K562 (cell line): Measurements from ENCODE around the gene DACT3. TPM values are rescaled to one million over a fixed set of nuclear protein-coding genes. Genes with fewer than 3 reads are reported as not detected.
A peak's percentile ranks its signal among the peaks of the same experiment; 100 is the strongest.

ENCODE experiments used
- ATAC-seq: fragments of 200-7000 bp; cut with Tn5 transposase; 3 replicates; pipeline ENCODE4 v1.9.1; 2020; ENCODE audit warnings: moderate library complexity
- BruUV-seq: library from RNA; stranded (reverse); fragments of 400-500 nt; replicated peaks from 2 replicates; lab custom pipeline; 2021; lab: Mats Ljungman, UMichigan
- CTCF ChIA-PET: fragments of 300-600 bp; formaldehyde crosslinking; extraction: SDS; loops from one replicate; lab custom pipeline; 2021; ENCODE audit warnings: low intra/inter-chr PET ratio; lab: Yijun Ruan, JAX
- POLR2A ChIA-PET: fragments of 300-600, 350-650 bp; sonication (Branson Sonifier 250); formaldehyde crosslinking; extraction: SDS; loops from one replicate; lab custom pipeline; 2021; ENCODE audit warnings: antibody characterized with exemption, inconsistent platforms; lab: Yijun Ruan, JAX
- DNase-seq, 4 experiments: peaks; one replicate each; pipeline versions ENCODE4 v3.0.0 to v3.0.0-alpha.2; 2011 to 2018; ENCODE audit warnings: low spot score in 3 of 4, mixed read lengths in 3 of 4; ENCODE audit errors: extremely low read depth in 1 of 4
- FAIRE-seq: peaks from 2 replicates; lab custom pipeline; 2011; peaks lifted over from hg19 to GRCh38; lab: Jason Lieb, UNC
- H2AFZ ChIP-seq: 2 replicates; pipeline ENCODE4 v1.6.0; 2011; ENCODE audit warnings: low read depth, low read length, control low read depth, inconsistent platforms
- H3K27ac ChIP-seq: fragments of 200-600 bp; 3 replicates; pipeline ENCODE4 v1.8.0; 2011; ENCODE audit warnings: low read depth, mild to moderate bottlenecking, control low read depth, inconsistent platforms, low read length, moderate library complexity, mixed read lengths; ENCODE audit errors: extremely low read depth
- H3K27me3 ChIP-seq, 2 experiments: fragments of 300-600 bp in 1 of 2; 2 replicates in 1 of 2; 3 replicates in 1 of 2; pipeline versions ENCODE4 v1.6.0 to v1.8.0; 2011; ENCODE audit warnings: inconsistent platforms in 2 of 2, low read length in 2 of 2, mild to moderate bottlenecking in 1 of 2, mixed read lengths in 1 of 2, moderate library complexity in 1 of 2; ENCODE audit not compliant: control insufficient read depth in 2 of 2, insufficient read depth in 2 of 2
- H3K36me3 ChIP-seq: fragments of 300-600 bp; 3 replicates; pipeline ENCODE4 v1.8.0; 2011; ENCODE audit warnings: mild to moderate bottlenecking, low read length, inconsistent platforms; ENCODE audit not compliant: control insufficient read depth, insufficient read depth
- H3K4me1 ChIP-seq, 2 experiments: fragments of 200-600 bp in 1 of 2; replicated peaks in 1 of 2; 2 replicates in 1 of 2; 3 replicates in 1 of 2; pipeline versions ENCODE4 v1.5.1 to v1.8.0; 2011; ENCODE audit warnings: inconsistent platforms in 2 of 2, low read length in 2 of 2, mild to moderate bottlenecking in 1 of 2, mixed read lengths in 1 of 2, moderate library complexity in 1 of 2; ENCODE audit not compliant: control insufficient read depth in 2 of 2, insufficient read depth in 2 of 2
- H3K4me2 ChIP-seq: 2 replicates; pipeline ENCODE4 v1.6.1; 2011; ENCODE audit warnings: low read length, control low read depth, inconsistent platforms, mixed read lengths; ENCODE audit not compliant: insufficient read depth
- H3K4me3 ChIP-seq: fragments of 200-600 bp; sonication (generic), shearing (Covaris generic); 2 replicates; pipeline ENCODE4 v1.5.1; 2016; ENCODE audit warnings: control low read depth, inconsistent platforms
- H3K79me2 ChIP-seq: fragments of 200-600 bp; 3 replicates; pipeline ENCODE4 v1.8.0; 2011; ENCODE audit warnings: low read length, inconsistent platforms; ENCODE audit not compliant: control insufficient read depth, insufficient read depth
- H3K9ac ChIP-seq, 2 experiments: 2 replicates each; pipeline versions ENCODE4 v1.6.0 to v1.6.1; 2011; ENCODE audit warnings: low read depth in 2 of 2, low read length in 2 of 2, control low read depth in 1 of 2, inconsistent platforms in 1 of 2, mild to moderate bottlenecking in 1 of 2, mixed read lengths in 1 of 2; ENCODE audit not compliant: insufficient read depth in 1 of 2
- H3K9me1 ChIP-seq: one replicate; pipeline ENCODE4 v1.6.0; 2011; ENCODE audit warnings: inconsistent platforms, mild to moderate bottlenecking, low read length, moderate library complexity; ENCODE audit not compliant: control insufficient read depth, insufficient read depth
- H3K9me3 ChIP-seq: replicated peaks from 2 replicates; pipeline ENCODE4 v1.5.1; 2011; ENCODE audit warnings: low read depth, low read length, inconsistent platforms; ENCODE audit not compliant: control insufficient read depth, insufficient read depth
- H4K20me1 ChIP-seq: replicated peaks from 2 replicates; pipeline ENCODE4 v1.6.1; 2011; ENCODE audit warnings: low read length, inconsistent platforms, mixed read lengths; ENCODE audit not compliant: control insufficient read depth, insufficient read depth
- C11orf30 ChIP-seq: fragments of 450-650 bp; IDR thresholded peaks from 2 replicates; pipeline ENCODE4 v1.6.1; 2016; ENCODE audit warnings: low read depth, mild to moderate bottlenecking
- DLX4 ChIP-seq: fragments of 250-450 bp; sonication (Bioruptor Pico); IDR thresholded peaks from 2 replicates; pipeline ENCODE4 v1.6.1; 2021; ENCODE audit warnings: mild to moderate bottlenecking
- E2F1 ChIP-seq: sonication (generic); formaldehyde crosslinking; IDR thresholded peaks from 2 replicates; pipeline ENCODE4 v1.8.1; 2023; ENCODE audit warnings: mild to moderate bottlenecking, missing genetic modification reagents, moderate library complexity
- ETV5 ChIP-seq: sonication (generic); formaldehyde crosslinking; IDR thresholded peaks from 2 replicates; pipeline ENCODE4 v1.4.0; 2020; ENCODE audit warnings: low read depth, mild to moderate bottlenecking, missing genetic modification reagents
- MAFG ChIP-seq: fragments of 450-650 bp; conservative IDR thresholded peaks from 2 replicates; pipeline ENCODE4 v1.6.1; 2016; ENCODE audit warnings: missing genetic modification characterization, missing compliant biosample characterization
- MITF ChIP-seq: IDR thresholded peaks from 2 replicates; pipeline ENCODE4 v1.6.1; 2014; ENCODE audit warnings: antibody characterized with exemption
- NR3C1 ChIP-seq: sonication (generic); formaldehyde crosslinking; IDR thresholded peaks from 2 replicates; pipeline ENCODE4 v1.8.1; 2022; ENCODE audit warnings: missing genetic modification reagents
- POLR2A ChIP-seq: fragments of 450-650 bp; conservative IDR thresholded peaks from 2 replicates; pipeline ENCODE4 v1.6.1; 2016
- POLR3A ChIP-seq: IDR thresholded peaks from 2 replicates; pipeline ENCODE4 v1.6.1; 2011; ENCODE audit warnings: borderline replicate concordance, mild to moderate bottlenecking, moderate library complexity; ENCODE audit not compliant: insufficient read length, insufficient read depth; ENCODE audit errors: extremely low read depth
- RREB1 ChIP-seq: fragments of 250-450 bp; sonication (Bioruptor Pico); IDR thresholded peaks from 2 replicates; pipeline ENCODE4 v1.4.0; 2020
- SREBF1 ChIP-seq: fragments of 150-350 bp; IDR thresholded peaks from 2 replicates; pipeline ENCODE4 v1.6.1; 2014; ENCODE audit warnings: antibody characterized with exemption, low read depth, low read length, borderline replicate concordance
- ZC3H4 ChIP-seq: sonication (generic); formaldehyde crosslinking; IDR thresholded peaks from 2 replicates; pipeline ENCODE4 v1.9.0; 2021; ENCODE audit warnings: missing genetic modification reagents, borderline replicate concordance
- ZNF277 ChIP-seq: fragments of 250-450 bp; sonication (Bioruptor Pico); IDR thresholded peaks from 2 replicates; pipeline ENCODE4 v1.8.0; 2022; ENCODE audit warnings: inconsistent platforms, mild to moderate bottlenecking, moderate library complexity, borderline replicate concordance
- WGBS: fragments of 100-300 bp; shearing (Covaris generic); methylation state at CpG from one replicate; pipeline ENCODE4 v1.1.6; 2016; ENCODE audit warnings: low coverage, mixed read lengths; ENCODE audit not compliant: insufficient coverage; ENCODE audit errors: missing lambda C conversion rate; 5-methylcytosine and 5-hydroxymethylcytosine counted together
- in situ Hi-C: fragments of 300-500 bp; cut with MboI; formaldehyde crosslinking; loops from 4 replicates; pipeline ENCODE4 v1.15.0; 2018; ENCODE audit warnings: inconsistent platforms, mixed read lengths
- intact Hi-C: fragments of 100-400 bp; cut with micrococcal nuclease; formaldehyde crosslinking; loops from 2 replicates; pipeline ENCODE4 v1.14.2; 2022
- polyA plus RNA-seq, 8 experiments: library from polyadenylated mRNA; depleted of rRNA in 4 of 8; stranded (reverse) in 5 of 8; unstranded in 3 of 8; fragments of >200 nt; fragmentation: Nextera tagmentation in 2 of 8; fragmentation: Illumina TruSeq in 1 of 8; extraction: Ambion mirVana in 2 of 8; extraction: Trizol in 1 of 8; gene quantifications; 2 replicates each; pipeline versions ENCODE4 v1.2.1 to v1.2.3, GENCODE V29; 2011 to 2014; ENCODE audit warnings: inconsistent platforms in 1 of 8, missing spikeins in 1 of 8
- total RNA-seq, 7 experiments: library from RNA; depleted of rRNA in 6 of 7; stranded (reverse); fragments of >200 nt in 6 of 7; fragmentation: Illumina TruSeq in 2 of 7; extraction: Trizol in 2 of 7; gene quantifications; 2 replicates each; pipeline versions ENCODE4 v1.2.1 to v1.2.3, GENCODE V29; 2011 to 2021; ENCODE audit warnings: low replicate concordance in 1 of 7

Gene DACT3
- total and polyA plus RNA-seq, 9 of the 15 experiments (the other 6 are each of a cell fraction or from before 2014, with no cell fraction given) = 0.67 to 6.5 (median 3.5) TPM

- DNase-seq (no peak), FAIRE-seq (no peak), ATAC-seq (no peak)
- Histone ChIP-seq H3K9ac (peak overlapping the region in 1 of 2 experiments; percentile 48; a peak in 1 of 4 replicates), H3K27me3 (no peaks in the 10 kb centered on the region), H3K4me2 (no peak overlapping the region), H2AFZ (no peak overlapping the region), H3K27ac (no peak overlapping the region), H3K9me3 (no peaks in the 10 kb centered on the region), H3K4me1 (peaks cover 49 to 51% of the 10 kb centered on the region in 2 experiments), H3K9me1 (no peaks in the 10 kb centered on the region), H3K79me2 (no peaks in the 10 kb centered on the region), H3K36me3 (no peaks in the 10 kb centered on the region), H3K4me3 (no peak overlapping the region), H4K20me1 (no peaks in the 10 kb centered on the region)
- ChIA-PET POLR2A (interaction anchor here (1.6 kb wide), 1 partner anchor 9 kb away, joined by 8 read pairs; no protein-coding TSS in a partner anchor), CTCF (no interaction called here)
- intact Hi-C loops (no loop called here), in situ Hi-C loops (no loop called here)
- BruUV-seq = no TSS peak
- 86% methylated on average over 3 of the region's 3 CpGs for WGBS
- TF ChIP-seq POLR2A (no peak), MAFG (no peak), MITF (no peak), DLX4 (CRISPR knock-in tag) (no peak), ZC3H4 (CRISPR knock-in tag) (no peak), ZNF277 (CRISPR knock-in tag) (no peak), E2F1 (CRISPR knock-in tag) (no peak), NR3C1 (no peak), ETV5 (CRISPR knock-in tag) (no peak), C11orf30 (no peak), SREBF1 (no peak), POLR3A (no peak), RREB1 (no peak)
Observed at GRCh38 chr19:46620267-46620666, 40.7 kb downstream of the DACT3 start.
